Hepatocyte (in vitro differentiated cells): Measurements from ENCODE around the gene DEDD2. TPM values are rescaled to one million over a fixed set of nuclear protein-coding genes. Genes with fewer than 3 reads are reported as not detected.

ENCODE experiments used
- DNase-seq: peaks from one replicate; pipeline ENCODE4 v3.0.0-alpha.2; 2016; ENCODE audit warnings: low spot score
- H2AFZ ChIP-seq: fragments of 200-600 bp; sonication (generic); 2 replicates; pipeline ENCODE4 v1.6.0; 2016; ENCODE audit warnings: antibody characterized with exemption, mild to moderate bottlenecking
- H3K27ac ChIP-seq: fragments of 200-600 bp; sonication (generic); 2 replicates; pipeline ENCODE4 v1.5.1; 2016; ENCODE audit warnings: mild to moderate bottlenecking
- H3K27me3 ChIP-seq: fragments of 200-600 bp; sonication (generic); 2 replicates; pipeline ENCODE4 v1.6.1; 2016
- H3K36me3 ChIP-seq: fragments of 200-600 bp; sonication (generic); replicated peaks from 2 replicates; pipeline ENCODE4 v1.5.1; 2016; ENCODE audit warnings: low read depth; ENCODE audit not compliant: insufficient read depth
- H3K4me1 ChIP-seq: fragments of 200-600 bp; sonication (generic); 2 replicates; pipeline ENCODE4 v1.5.1; 2016; ENCODE audit warnings: mild to moderate bottlenecking, moderate library complexity; ENCODE audit not compliant: insufficient read depth
- H3K4me2 ChIP-seq: fragments of 200-600 bp; sonication (generic); 2 replicates; pipeline ENCODE4 v1.6.0; 2016
- H3K4me3 ChIP-seq: fragments of 200-600 bp; sonication (generic); 2 replicates; pipeline ENCODE4 v1.5.1; 2016; ENCODE audit warnings: mild to moderate bottlenecking
- H3K79me2 ChIP-seq: fragments of 200-600 bp; sonication (generic); 2 replicates; pipeline ENCODE4 v1.6.0; 2017; ENCODE audit warnings: mild to moderate bottlenecking
- H3K9me2 ChIP-seq: fragments of 200-600 bp; sonication (generic); replicated peaks from 2 replicates; pipeline ENCODE4 v1.6.0; 2017; ENCODE audit warnings: mild to moderate bottlenecking; ENCODE audit not compliant: insufficient read depth
- H3K9me3 ChIP-seq: fragments of 200-600 bp; sonication (generic); 2 replicates; pipeline ENCODE4 v1.5.1; 2016; ENCODE audit warnings: low read depth, mild to moderate bottlenecking
- H4K20me1 ChIP-seq: fragments of 200-600 bp; sonication (generic); 2 replicates; pipeline ENCODE4 v1.6.0; 2016; ENCODE audit warnings: mild to moderate bottlenecking; ENCODE audit not compliant: insufficient read depth, poor library complexity, severe bottlenecking
- EZH2 ChIP-seq: fragments of 200-600 bp; sonication (generic); IDR thresholded peaks from 2 replicates; pipeline ENCODE4 v1.6.1; 2016; ENCODE audit warnings: antibody characterized with exemption, mild to moderate bottlenecking, borderline replicate concordance
- EZH2phosphoT487 ChIP-seq: fragments of 200-600 bp; sonication (generic); IDR thresholded peaks from one replicate; pipeline ENCODE4 v1.6.1; 2018; ENCODE audit warnings: antibody characterized with exemption, mild to moderate bottlenecking, low read depth, moderate library complexity; ENCODE audit not compliant: unreplicated experiment, severe bottlenecking
- WGBS: methylation state at CpG from one replicate; pipeline ENCODE4 v1.1.6; 2016; ENCODE audit warnings: low lambda C conversion rate; ENCODE audit errors: missing lambda C conversion rate; 5-methylcytosine and 5-hydroxymethylcytosine counted together
- polyA plus RNA-seq: library from polyadenylated mRNA; unstranded; fragments of >200 nt; fragmentation: Nextera tagmentation; extraction: Ambion mirVana; gene quantifications from 2 replicates; pipeline ENCODE4 v1.2.1, GENCODE V29; 2016
- total RNA-seq: library from RNA; depleted of rRNA; stranded (reverse); fragments of >200 nt; gene quantifications from 2 replicates; pipeline ENCODE4 v1.2.3, GENCODE V29; 2014
- TF ChIP-seq, protein P1 (sequence below): fragments of 200-600 bp; sonication (generic); IDR thresholded peaks from 2 replicates; pipeline ENCODE4 v1.5.1; 2016; ENCODE audit warnings: antibody characterized with exemption, mild to moderate bottlenecking; ENCODE audit not compliant: poor library complexity

The DEDD2 gene
- total and polyA plus RNA-seq, 2 experiments from 2014 or later, result 34.2 to 37.8 TPM

DNA sequence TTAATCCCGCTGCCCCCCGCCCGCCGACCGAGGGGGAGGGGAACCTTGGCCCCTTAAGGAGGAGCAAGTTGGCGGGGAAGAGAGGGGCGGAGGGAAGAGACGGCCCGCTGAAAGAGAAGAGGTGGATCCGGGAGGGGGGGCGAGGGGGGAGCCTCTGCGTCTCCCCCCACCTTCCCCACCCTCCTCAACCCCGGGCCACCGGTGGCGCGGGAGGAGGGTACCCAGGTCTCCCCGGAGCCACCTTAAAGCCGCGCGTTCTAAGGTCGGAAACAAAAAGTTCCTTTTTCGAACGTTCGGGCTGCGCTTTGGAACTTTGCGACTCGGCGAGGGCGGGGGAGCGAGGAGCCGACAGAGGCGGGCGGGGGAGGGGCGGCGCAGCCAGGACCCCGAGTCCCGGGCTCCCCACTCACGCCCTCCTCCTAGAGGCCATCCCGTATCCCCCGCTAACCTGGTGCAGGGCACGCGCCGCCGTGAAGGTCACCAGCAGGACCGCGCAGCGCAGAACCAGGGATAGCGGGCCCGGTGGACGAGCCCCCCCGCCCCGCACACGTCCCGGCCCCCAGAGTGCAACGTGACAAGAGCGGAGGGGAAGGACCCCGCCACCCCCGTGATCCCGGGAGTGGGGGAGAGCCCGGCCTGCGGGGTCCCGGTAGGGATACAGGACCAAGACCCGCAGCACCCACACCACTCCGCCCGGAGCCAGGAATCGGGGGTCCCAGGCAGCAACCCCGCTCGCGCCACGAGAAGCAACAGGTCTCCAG is 36.8 kb upstream of the DEDD2 start:
- peak overlapping the region; percentile 63 for H2AFZ ChIP-seq
- H3K36me3 ChIP-seq, result no peaks in the 10 kb centered on the region
- peak overlapping the region; percentile 99 for H3K4me3 ChIP-seq
- peak overlapping the region; percentile 99 for H3K4me2 ChIP-seq
- H3K27me3 ChIP-seq, result no peaks in the 10 kb centered on the region
- peaks cover 24% of the 10 kb centered on the region for H3K4me1 ChIP-seq
- peaks cover 61% of the 10 kb centered on the region for H3K79me2 ChIP-seq
- H4K20me1 ChIP-seq, result peaks cover 42% of the 10 kb centered on the region
- TF ChIP-seq EZH2 (no peak), EZH2phosphoT487 (no peak)
- TF ChIP-seq, protein P1, sequence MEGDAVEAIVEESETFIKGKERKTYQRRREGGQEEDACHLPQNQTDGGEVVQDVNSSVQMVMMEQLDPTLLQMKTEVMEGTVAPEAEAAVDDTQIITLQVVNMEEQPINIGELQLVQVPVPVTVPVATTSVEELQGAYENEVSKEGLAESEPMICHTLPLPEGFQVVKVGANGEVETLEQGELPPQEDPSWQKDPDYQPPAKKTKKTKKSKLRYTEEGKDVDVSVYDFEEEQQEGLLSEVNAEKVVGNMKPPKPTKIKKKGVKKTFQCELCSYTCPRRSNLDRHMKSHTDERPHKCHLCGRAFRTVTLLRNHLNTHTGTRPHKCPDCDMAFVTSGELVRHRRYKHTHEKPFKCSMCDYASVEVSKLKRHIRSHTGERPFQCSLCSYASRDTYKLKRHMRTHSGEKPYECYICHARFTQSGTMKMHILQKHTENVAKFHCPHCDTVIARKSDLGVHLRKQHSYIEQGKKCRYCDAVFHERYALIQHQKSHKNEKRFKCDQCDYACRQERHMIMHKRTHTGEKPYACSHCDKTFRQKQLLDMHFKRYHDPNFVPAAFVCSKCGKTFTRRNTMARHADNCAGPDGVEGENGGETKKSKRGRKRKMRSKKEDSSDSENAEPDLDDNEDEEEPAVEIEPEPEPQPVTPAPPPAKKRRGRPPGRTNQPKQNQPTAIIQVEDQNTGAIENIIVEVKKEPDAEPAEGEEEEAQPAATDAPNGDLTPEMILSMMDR, result no peak
- WGBS, result under 1% methylated on average over 27 of the region's 70 CpGs
- H3K27ac ChIP-seq, result peak overlapping the region; percentile 100
- H3K9me3 ChIP-seq, result no peaks in the 10 kb centered on the region
- no peaks in the 10 kb centered on the region for H3K9me2 ChIP-seq
- peak; percentile 87 for DNase-seq

DNA sequence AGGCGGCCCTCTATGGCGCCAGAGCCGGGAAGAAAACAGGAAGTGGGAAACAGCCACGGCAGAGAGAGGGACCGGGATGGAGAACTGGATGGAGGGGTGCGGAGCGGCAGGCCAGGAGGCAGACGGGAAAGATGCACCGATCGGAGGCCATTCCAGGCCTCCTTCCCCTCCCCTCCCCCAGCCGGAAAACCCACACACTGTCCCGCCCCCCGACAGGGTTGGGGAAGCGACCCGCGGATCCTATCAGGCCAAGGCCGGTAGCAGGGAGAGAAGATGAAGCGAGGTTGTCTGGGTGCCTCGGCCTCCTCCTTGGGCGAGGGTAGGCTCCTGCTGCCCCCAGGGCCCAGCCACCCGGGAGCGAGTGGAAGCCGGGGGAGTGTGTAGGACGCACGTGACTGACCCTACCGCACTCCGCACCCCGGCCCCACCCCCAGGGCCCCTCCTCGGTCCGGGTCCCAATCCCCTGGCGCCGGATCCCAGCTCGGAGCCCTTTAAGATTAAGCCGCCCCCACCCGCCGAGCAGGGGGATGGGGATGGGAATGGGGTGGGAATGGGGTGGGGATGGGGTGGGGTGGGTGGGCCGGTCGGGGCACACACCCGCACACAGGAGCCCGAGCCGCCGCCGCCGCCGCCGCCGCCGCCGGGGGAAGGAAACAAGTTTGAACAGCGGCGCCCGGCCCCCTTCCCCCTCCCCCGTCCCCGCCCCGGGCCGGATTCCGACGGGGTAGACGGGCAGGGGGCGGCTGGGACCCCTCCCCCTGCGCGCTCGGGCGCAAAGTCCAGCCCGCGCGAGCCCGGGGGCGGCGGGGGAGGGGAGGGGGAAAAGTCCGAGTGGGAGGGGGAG is 36.0 kb upstream of the DEDD2 start:
- peak overlapping the region; percentile 99 for H3K4me3 ChIP-seq
- peaks cover 62% of the 10 kb centered on the region for H3K79me2 ChIP-seq
- H3K4me1 ChIP-seq, result peaks cover 24% of the 10 kb centered on the region
- TF ChIP-seq, protein P1, result no peak
- no peak for TF ChIP-seq EZH2
- no peak for TF ChIP-seq EZH2phosphoT487
- no peaks in the 10 kb centered on the region for H3K9me3 ChIP-seq
- H3K4me2 ChIP-seq, result peak overlapping the region; percentile 99
- peak overlapping the region; percentile 63 for H2AFZ ChIP-seq
- DNase-seq, result peak; percentile 79
- no peaks in the 10 kb centered on the region for H3K27me3 ChIP-seq
- no peaks in the 10 kb centered on the region for H3K36me3 ChIP-seq
- peak overlapping the region; percentile 100 for H3K27ac ChIP-seq
- WGBS, result 3% methylated on average over 23 of the region's 71 CpGs
- no peaks in the 10 kb centered on the region for H3K9me2 ChIP-seq
- peaks cover 44% of the 10 kb centered on the region for H4K20me1 ChIP-seq

DNA sequence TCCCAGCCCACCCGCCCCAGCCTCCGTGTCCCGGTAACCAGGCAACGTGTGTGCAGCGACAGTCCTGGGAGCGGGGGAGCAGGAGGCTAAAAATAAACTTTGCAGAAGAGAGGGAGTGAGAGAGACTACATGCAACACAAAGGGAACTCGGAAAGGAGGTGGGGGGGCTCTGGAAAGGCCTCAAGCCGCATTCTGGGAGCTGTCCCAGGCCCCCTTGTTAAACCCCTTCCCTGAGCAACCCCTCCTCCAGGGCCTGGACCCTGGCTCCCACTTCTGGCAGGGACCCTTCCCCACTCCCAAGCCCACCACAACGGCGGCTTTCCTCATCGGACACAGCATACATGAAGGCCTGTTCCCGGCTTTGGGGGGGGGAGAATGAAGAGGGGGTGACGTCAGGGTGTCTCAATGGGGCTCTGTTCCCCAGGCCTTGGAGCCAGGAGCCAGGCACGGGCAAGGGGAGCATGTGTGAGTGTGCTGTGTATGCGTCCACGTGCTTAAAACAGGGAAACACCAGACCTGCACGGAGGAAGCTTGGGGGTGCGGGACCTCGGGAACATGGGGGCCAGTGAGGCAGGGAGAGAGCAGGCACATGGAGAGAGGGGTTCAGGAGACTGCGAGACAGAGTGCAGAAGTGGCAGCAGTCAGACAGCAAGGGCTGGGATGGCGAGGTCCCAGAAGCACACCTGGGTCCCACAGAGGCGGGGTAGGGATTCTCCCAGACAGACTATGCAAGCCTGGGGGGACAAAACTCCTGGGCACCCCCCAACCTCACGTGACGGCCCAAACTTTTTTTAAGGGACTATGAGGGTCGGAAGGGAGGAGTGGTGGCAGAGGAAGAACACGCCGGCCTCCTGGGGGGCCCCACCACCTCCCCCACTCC is 35.1 kb upstream of the DEDD2 start:
- no peak overlapping the region for H2AFZ ChIP-seq
- peaks cover 66% of the 10 kb centered on the region for H3K79me2 ChIP-seq
- H4K20me1 ChIP-seq, result peaks cover 44% of the 10 kb centered on the region

More for the DNA sequence above, 35.1 kb upstream of the DEDD2 start:
- no peaks in the 10 kb centered on the region for H3K36me3 ChIP-seq
- H3K9me2 ChIP-seq, result no peaks in the 10 kb centered on the region
- no peaks in the 10 kb centered on the region for H3K9me3 ChIP-seq
- no peaks in the 10 kb centered on the region for H3K27me3 ChIP-seq
- peak overlapping the region; percentile 99 for H3K4me3 ChIP-seq
- peak overlapping the region; percentile 100 for H3K27ac ChIP-seq
- DNase-seq, result peak; percentile 69
- TF ChIP-seq, protein P1, result no peak
- TF ChIP-seq EZH2 (no peak), EZH2phosphoT487 (no peak)
- H3K4me1 ChIP-seq, result peaks cover 24% of the 10 kb centered on the region
- WGBS, result 10% methylated on average over 26 of the region's 27 CpGs
- H3K4me2 ChIP-seq, result peak overlapping the region; percentile 99
